ENCODE measurements around the gene LYPD4.

DNA sequence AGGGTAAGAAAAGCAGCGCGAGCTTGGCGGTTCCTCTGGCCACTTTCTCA lies 343 bp upstream of the LYPD4 start, which contains the start of gene DMRTC2:
- TF ChIP-seq CTCF (conservative IDR thresholded peaks at IDR 0.05; ENCODE audit: low read depth, low read length) (no peak), EZH2 (IDR thresholded peaks at IDR 0.05; ENCODE audit: low read length, unreplicated experiment) (no peak), EZH2phosphoT487 (IDR thresholded peaks at IDR 0.05; ENCODE audit: borderline replicate concordance, low read length) (no peak)
